ENCODE measurements around the gene FAM50B. TPM values are rescaled to one million over a fixed set of nuclear protein-coding genes. Genes with fewer than 3 reads are reported as not detected.

The FAM50B gene
- total RNA-seq, 5 donors from 2014 or later (not counting 1 experiment from before 2014, with no cell fraction given), result 2.3 to 14.9 (median 11.6) TPM

- WGBS (ENCODE audit: insufficient coverage), result 92% methylated on average over 6 of the region's 9 CpGs
- no peaks in the 10 kb centered on the region for H3K4me1 ChIP-seq (ENCODE audit: control insufficient read depth in 1 of 2, extremely low read depth in 1 of 2, insufficient read depth in 2 of 2, low read length in 2 of 2)
- no peaks in the 10 kb centered on the region for H3K36me3 ChIP-seq (ENCODE audit: control insufficient read depth in 2 of 2, extremely low read depth in 1 of 2, insufficient read depth in 1 of 2, low read length in 1 of 2)
- H3K27ac ChIP-seq (ENCODE audit: low read length), result no peak overlapping the region
- ChIA-PET CTCF (no interaction called here), POLR2A (no interaction called here)
- Mint-ChIP-seq H3K27ac (no peak overlapping the region), H3K4me1 (no peaks in the 10 kb centered on the region), H3K36me3 (no peaks in the 10 kb centered on the region), H3K4me3 (no peak overlapping the region), H3K9me3 (no peaks in the 10 kb centered on the region), H3K27me3 (peaks cover 0 to 4% of the 10 kb centered on the region in 2 donors)
- DNase-seq (no peak), ATAC-seq (replicated peaks in 1 of 4) (no peak)
- H3K4me3 ChIP-seq (ENCODE audit: control insufficient read depth in 1 of 2, extremely low read depth in 1 of 2, low read length in 1 of 2), result no peak overlapping the region
- H3K27me3 ChIP-seq (replicated peaks in 1 of 2; ENCODE audit: control insufficient read depth in 2 of 2, extremely low read depth in 1 of 2, insufficient read depth in 2 of 2, low read length in 1 of 2), result peaks cover 0 to 16% of the 10 kb centered on the region in 2 experiments
- H3K9me3 ChIP-seq, result no peaks in the 10 kb centered on the region
Measured at GRCh38 chr6:3809982-3810381, 39.2 kb upstream of the FAM50B start.

GRCh38 chr6:3811191-3811590, 38.0 kb upstream of the FAM50B start:
- H3K9me3 Mint-ChIP-seq, result no peaks in the 10 kb centered on the region
- Histone ChIP-seq H3K36me3 (ENCODE audit: control insufficient read depth in 2 of 2, extremely low read depth in 1 of 2, insufficient read depth in 1 of 2, low read length in 1 of 2) (no peaks in the 10 kb centered on the region), H3K4me1 (ENCODE audit: control insufficient read depth in 1 of 2, extremely low read depth in 1 of 2, insufficient read depth in 2 of 2, low read length in 2 of 2) (no peaks in the 10 kb centered on the region), H3K4me3 (ENCODE audit: control insufficient read depth in 1 of 2, extremely low read depth in 1 of 2, low read length in 1 of 2) (no peak overlapping the region), H3K27ac (ENCODE audit: low read length) (no peak overlapping the region), H3K9me3 (no peaks in the 10 kb centered on the region), H3K27me3 (replicated peaks in 1 of 2; ENCODE audit: control insufficient read depth in 2 of 2, extremely low read depth in 1 of 2, insufficient read depth in 2 of 2, low read length in 1 of 2) (peaks cover 0 to 16% of the 10 kb centered on the region in 2 experiments)
- ChIA-PET POLR2A (no interaction called here), CTCF (no interaction called here)
- H3K4me3 Mint-ChIP-seq, result no peak overlapping the region
- peaks cover 0 to 4% of the 10 kb centered on the region in 2 donors for H3K27me3 Mint-ChIP-seq
- no peak overlapping the region for H3K27ac Mint-ChIP-seq
- WGBS (ENCODE audit: insufficient coverage), result 34% methylated on average over 2 of the region's 2 CpGs
- ATAC-seq (replicated peaks in 1 of 4) (no peak), DNase-seq (no peak)
- H3K36me3 Mint-ChIP-seq, result no peaks in the 10 kb centered on the region
- no peaks in the 10 kb centered on the region for H3K4me1 Mint-ChIP-seq

- POLR2A ChIA-PET, result interaction anchor here in 1 of 2 donors (0.6 kb wide), 1 partner anchor 310 kb away, joined by 9 read pairs; no protein-coding TSS in a partner anchor
- CTCF ChIA-PET, result no interaction called here
- Mint-ChIP-seq H3K36me3 (no peaks in the 10 kb centered on the region), H3K4me3 (no peak overlapping the region), H3K27me3 (peaks cover 0 to 4% of the 10 kb centered on the region in 2 donors), H3K27ac (no peak overlapping the region), H3K4me1 (no peaks in the 10 kb centered on the region), H3K9me3 (no peaks in the 10 kb centered on the region)
- no peak overlapping the region for H3K27ac ChIP-seq (ENCODE audit: low read length)
- no peaks in the 10 kb centered on the region for H3K4me1 ChIP-seq (ENCODE audit: control insufficient read depth in 1 of 2, extremely low read depth in 1 of 2, insufficient read depth in 2 of 2, low read length in 2 of 2)
- no peak for ATAC-seq (replicated peaks in 1 of 4)
- DNase-seq, result no peak
- WGBS (ENCODE audit: insufficient coverage), result no CpG with 5 or more reads among the region's 3 CpGs
- H3K9me3 ChIP-seq, result no peaks in the 10 kb centered on the region
- no peaks in the 10 kb centered on the region for H3K36me3 ChIP-seq (ENCODE audit: control insufficient read depth in 2 of 2, extremely low read depth in 1 of 2, insufficient read depth in 1 of 2, low read length in 1 of 2)
- H3K4me3 ChIP-seq (ENCODE audit: control insufficient read depth in 1 of 2, extremely low read depth in 1 of 2, low read length in 1 of 2), result no peak overlapping the region
- peaks cover 0 to 13% of the 10 kb centered on the region in 2 experiments for H3K27me3 ChIP-seq (replicated peaks in 1 of 2; ENCODE audit: control insufficient read depth in 2 of 2, extremely low read depth in 1 of 2, insufficient read depth in 2 of 2, low read length in 1 of 2)
Measured at GRCh38 chr6:3812596-3812995, 36.6 kb upstream of the FAM50B start.

GRCh38 chr6:3813150-3813780, 35.9 kb upstream of the FAM50B start:
- Mint-ChIP-seq H3K4me1 (no peaks in the 10 kb centered on the region), H3K9me3 (no peaks in the 10 kb centered on the region), H3K36me3 (no peaks in the 10 kb centered on the region), H3K27me3 (peaks cover 0 to 4% of the 10 kb centered on the region in 2 donors), H3K4me3 (no peak overlapping the region), H3K27ac (no peak overlapping the region)
- H3K27me3 ChIP-seq (replicated peaks in 1 of 2; ENCODE audit: control insufficient read depth in 2 of 2, extremely low read depth in 1 of 2, insufficient read depth in 2 of 2, low read length in 1 of 2), result peaks cover 0 to 13% of the 10 kb centered on the region in 2 experiments
- ChIA-PET CTCF (no interaction called here), POLR2A (no interaction called here)
- no peaks in the 10 kb centered on the region for H3K9me3 ChIP-seq
- no peaks in the 10 kb centered on the region for H3K4me1 ChIP-seq (ENCODE audit: control insufficient read depth in 1 of 2, extremely low read depth in 1 of 2, insufficient read depth in 2 of 2, low read length in 2 of 2)
- 23% methylated on average over 11 of the region's 13 CpGs for WGBS (ENCODE audit: insufficient coverage)
- no peak for ATAC-seq (replicated peaks in 1 of 4)
- no peaks in the 10 kb centered on the region for H3K36me3 ChIP-seq (ENCODE audit: control insufficient read depth in 2 of 2, extremely low read depth in 1 of 2, insufficient read depth in 1 of 2, low read length in 1 of 2)
- no peak overlapping the region for H3K27ac ChIP-seq (ENCODE audit: low read length)
- no peak overlapping the region for H3K4me3 ChIP-seq (ENCODE audit: control insufficient read depth in 1 of 2, extremely low read depth in 1 of 2, low read length in 1 of 2)
- DNase-seq, result no peak

GRCh38 chr6:3813918-3814317, 35.3 kb upstream of the FAM50B start:
- no peaks in the 10 kb centered on the region for H3K36me3 ChIP-seq (ENCODE audit: control insufficient read depth in 2 of 2, extremely low read depth in 1 of 2, insufficient read depth in 1 of 2, low read length in 1 of 2)

GRCh38 chr6:3814539-3814938, 34.6 kb upstream of the FAM50B start:
- WGBS (ENCODE audit: insufficient coverage), result 87% methylated on average over 2 of the region's 2 CpGs
- Mint-ChIP-seq H3K36me3 (no peaks in the 10 kb centered on the region), H3K4me3 (no peak overlapping the region), H3K4me1 (no peaks in the 10 kb centered on the region), H3K27ac (no peak overlapping the region), H3K9me3 (no peaks in the 10 kb centered on the region), H3K27me3 (peaks cover 0 to 4% of the 10 kb centered on the region in 2 donors)
- no peaks in the 10 kb centered on the region for H3K4me1 ChIP-seq (ENCODE audit: control insufficient read depth in 1 of 2, extremely low read depth in 1 of 2, insufficient read depth in 2 of 2, low read length in 2 of 2)
- H3K27ac ChIP-seq (ENCODE audit: low read length), result no peak overlapping the region
- H3K4me3 ChIP-seq (ENCODE audit: control insufficient read depth in 1 of 2, extremely low read depth in 1 of 2, low read length in 1 of 2), result no peak overlapping the region
- peaks cover 0 to 7% of the 10 kb centered on the region in 2 experiments for H3K27me3 ChIP-seq (replicated peaks in 1 of 2; ENCODE audit: control insufficient read depth in 2 of 2, extremely low read depth in 1 of 2, insufficient read depth in 2 of 2, low read length in 1 of 2)
- H3K9me3 ChIP-seq, result no peaks in the 10 kb centered on the region
- ChIA-PET POLR2A (no interaction called here), CTCF (no interaction called here)
- H3K36me3 ChIP-seq (ENCODE audit: control insufficient read depth in 2 of 2, extremely low read depth in 1 of 2, insufficient read depth in 1 of 2, low read length in 1 of 2), result no peaks in the 10 kb centered on the region
- DNase-seq, result no peak
- ATAC-seq (replicated peaks in 1 of 4), result no peak

More at GRCh38 chr6:3813918-3814317, 35.3 kb upstream of the FAM50B start:
- Histone ChIP-seq H3K9me3 (no peaks in the 10 kb centered on the region), H3K27ac (ENCODE audit: low read length) (no peak overlapping the region), H3K4me1 (ENCODE audit: control insufficient read depth in 1 of 2, extremely low read depth in 1 of 2, insufficient read depth in 2 of 2, low read length in 2 of 2) (no peaks in the 10 kb centered on the region), H3K27me3 (replicated peaks in 1 of 2; ENCODE audit: control insufficient read depth in 2 of 2, extremely low read depth in 1 of 2, insufficient read depth in 2 of 2, low read length in 1 of 2) (peaks cover 0 to 10% of the 10 kb centered on the region in 2 experiments), H3K4me3 (ENCODE audit: control insufficient read depth in 1 of 2, extremely low read depth in 1 of 2, low read length in 1 of 2) (no peak overlapping the region)
- POLR2A ChIA-PET, result no interaction called here
- no peak overlapping the region for H3K27ac Mint-ChIP-seq
- no peaks in the 10 kb centered on the region for H3K4me1 Mint-ChIP-seq
- ATAC-seq (replicated peaks in 1 of 4) (no peak), DNase-seq (no peak)
- H3K27me3 Mint-ChIP-seq, result peaks cover 0 to 4% of the 10 kb centered on the region in 2 donors
- WGBS (ENCODE audit: insufficient coverage), result 92% methylated on average over 14 of the region's 15 CpGs
- CTCF ChIA-PET, result no interaction called here
- no peaks in the 10 kb centered on the region for H3K36me3 Mint-ChIP-seq
- no peak overlapping the region for H3K4me3 Mint-ChIP-seq
- H3K9me3 Mint-ChIP-seq, result no peaks in the 10 kb centered on the region

- no peak overlapping the region for H3K27ac Mint-ChIP-seq
- H3K4me1 Mint-ChIP-seq, result no peaks in the 10 kb centered on the region
- WGBS (ENCODE audit: insufficient coverage), result 90% methylated on average over 2 of the region's 2 CpGs
- Histone ChIP-seq H3K4me1 (ENCODE audit: control insufficient read depth in 1 of 2, extremely low read depth in 1 of 2, insufficient read depth in 2 of 2, low read length in 2 of 2) (no peaks in the 10 kb centered on the region), H3K9me3 (no peaks in the 10 kb centered on the region), H3K27ac (ENCODE audit: low read length) (no peak overlapping the region), H3K27me3 (replicated peaks in 1 of 2; ENCODE audit: control insufficient read depth in 2 of 2, extremely low read depth in 1 of 2, insufficient read depth in 2 of 2, low read length in 1 of 2) (peaks cover 0 to 10% of the 10 kb centered on the region in 2 experiments), H3K36me3 (ENCODE audit: control insufficient read depth in 2 of 2, extremely low read depth in 1 of 2, insufficient read depth in 1 of 2, low read length in 1 of 2) (no peaks in the 10 kb centered on the region), H3K4me3 (ENCODE audit: control insufficient read depth in 1 of 2, extremely low read depth in 1 of 2, low read length in 1 of 2) (no peak overlapping the region)
- ATAC-seq (replicated peaks in 1 of 4) (no peak), DNase-seq (no peak)
- H3K4me3 Mint-ChIP-seq, result no peak overlapping the region
- no peaks in the 10 kb centered on the region for H3K36me3 Mint-ChIP-seq
- H3K9me3 Mint-ChIP-seq, result no peaks in the 10 kb centered on the region
- ChIA-PET POLR2A (no interaction called here), CTCF (no interaction called here)
- peaks cover 0 to 4% of the 10 kb centered on the region in 2 donors for H3K27me3 Mint-ChIP-seq
Measured at GRCh38 chr6:3816251-3816650, 32.9 kb upstream of the FAM50B start.
